GM21526 (cell line): ENCODE measurements around the gene MAMDC4.

Experiments used
- ATAC-seq: cut with Tn5 transposase; IDR thresholded peaks from one replicate; pipeline ENCODE4 v1.9.1; 2021; ENCODE audit warnings: moderate library complexity; ENCODE audit not compliant: unreplicated experiment, low FRiP score

Gene MAMDC4

DNA sequence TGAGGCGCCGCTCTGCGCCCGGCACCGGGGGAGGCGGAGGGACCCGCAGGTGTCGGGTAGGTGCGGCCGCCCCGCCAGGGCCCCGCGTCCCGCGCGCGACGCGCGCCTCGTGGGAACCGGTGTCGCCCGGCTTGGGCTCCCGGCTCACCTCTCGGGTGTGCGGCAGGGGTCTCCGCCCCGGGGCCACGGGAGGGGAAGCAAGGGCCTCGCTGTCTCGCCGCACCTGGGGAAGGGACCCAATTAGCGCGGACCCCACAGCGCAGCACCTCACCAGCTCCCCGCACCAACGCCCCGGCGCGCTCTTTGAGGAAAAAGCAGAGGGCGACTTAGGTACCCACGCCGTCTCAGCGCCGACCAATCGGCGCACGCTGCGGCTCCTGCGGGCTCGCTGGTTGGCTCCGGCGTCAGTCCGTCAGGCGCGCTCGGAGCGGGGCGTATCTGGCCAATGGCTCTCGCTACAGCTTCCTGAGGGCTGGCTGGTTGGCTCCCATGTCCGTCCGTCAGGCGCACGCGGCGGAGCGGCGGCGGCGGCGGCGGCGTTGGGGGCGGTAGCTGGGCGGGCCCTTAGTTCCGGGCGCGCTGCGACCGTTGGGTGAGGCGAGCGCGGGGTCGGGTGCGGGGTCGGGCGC, 33.9 kb downstream of the MAMDC4 start, which contains the start of gene TRAF2:
Gene TRAF2, plus strand, starts transcription at position 567 of the 629 bp plus-strand sequence. CDS start 12,225 bp downstream, outside the sequence.
- peak; percentile 80 for ATAC-seq

DNA sequence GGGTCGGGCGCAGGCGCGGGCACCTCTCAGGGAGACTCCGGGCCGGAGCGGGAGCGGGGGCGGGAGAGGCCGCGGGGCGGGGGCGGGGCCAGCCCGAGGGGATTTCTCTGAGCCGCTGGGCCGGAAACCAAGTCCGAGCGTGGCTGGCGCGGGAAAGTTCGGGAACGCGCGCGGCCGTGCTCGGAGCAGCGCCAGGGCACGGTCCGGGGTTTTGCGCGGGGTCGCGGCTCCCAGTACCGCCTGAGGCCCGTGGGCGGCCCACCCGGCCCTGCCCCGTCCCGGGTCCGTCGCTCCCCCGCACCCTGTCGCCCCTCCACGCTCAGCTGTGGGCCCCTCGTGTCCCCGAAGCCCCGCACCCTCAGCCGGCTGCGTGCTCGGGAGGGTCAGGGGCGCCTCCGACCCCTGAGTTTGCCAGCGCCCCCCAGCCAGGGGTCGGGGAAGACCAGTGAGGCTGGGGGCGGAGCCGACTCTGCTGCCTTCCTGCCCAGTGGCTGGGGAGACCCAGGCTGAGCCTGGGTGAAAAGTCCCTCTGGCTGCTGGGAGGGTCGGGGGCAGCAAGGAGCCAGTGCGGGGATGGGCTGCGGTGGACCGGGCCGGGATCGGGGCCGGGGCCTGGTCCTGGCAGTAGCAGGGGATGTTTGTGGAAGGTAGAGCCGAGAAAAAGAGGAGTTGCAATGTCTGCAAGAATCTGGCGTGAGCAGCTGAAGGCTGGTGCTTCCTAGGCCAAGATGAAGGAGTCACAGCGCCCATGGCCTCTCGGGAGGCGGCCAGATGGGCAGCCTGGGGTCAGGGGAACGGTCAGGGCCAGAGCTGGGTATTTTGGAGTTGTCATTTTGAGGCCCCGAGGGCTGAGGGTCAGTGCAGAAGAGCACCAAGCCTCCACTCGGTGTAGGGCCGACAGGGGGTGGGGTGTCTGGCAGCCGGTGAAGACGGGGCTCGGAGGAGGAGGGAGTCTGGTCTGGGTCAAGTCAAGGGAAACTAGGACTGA, 34.8 kb downstream of the MAMDC4 start:
- ATAC-seq = peak; percentile 20

DNA sequence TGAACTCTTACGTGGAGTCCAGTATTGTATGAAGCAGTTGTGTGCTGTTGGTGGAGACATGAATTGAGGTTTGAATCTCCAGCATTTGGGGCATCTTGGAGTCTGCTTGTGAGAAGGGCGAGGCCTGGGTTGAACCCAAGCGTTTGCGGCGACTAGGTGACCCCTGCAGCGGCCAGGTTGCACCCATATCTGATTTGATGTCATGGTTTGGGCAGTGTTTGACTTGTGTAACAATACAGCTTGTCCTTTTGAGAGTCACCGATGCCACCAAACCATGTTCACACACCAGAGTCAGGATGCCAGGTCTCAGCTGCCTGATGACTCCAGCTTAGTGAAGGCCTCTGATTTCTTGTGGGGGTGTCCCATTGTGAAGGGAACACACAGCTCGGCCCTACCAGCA, 36.3 kb downstream of the MAMDC4 start:
- no peak for ATAC-seq

DNA sequence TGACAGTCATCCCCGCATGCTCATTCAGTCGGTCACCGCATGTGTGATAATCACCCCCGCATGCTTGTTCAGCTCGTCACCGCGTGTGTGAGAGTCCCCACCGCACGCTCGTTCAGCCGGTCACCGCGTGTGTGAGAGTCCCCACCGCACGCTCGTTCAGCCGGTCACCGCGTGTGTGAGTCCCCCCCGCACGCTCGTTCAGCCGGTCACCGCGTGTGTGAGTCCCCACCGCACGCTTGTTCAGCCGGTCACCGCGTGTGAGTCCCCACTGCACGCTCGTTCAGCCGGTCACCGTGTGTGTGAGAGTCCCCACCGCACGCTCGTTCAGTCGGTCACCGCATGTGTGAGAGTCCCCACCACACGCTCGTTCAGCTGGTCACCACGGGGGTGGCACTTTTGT, 37.7 kb downstream of the MAMDC4 start:
- no peak for ATAC-seq

DNA sequence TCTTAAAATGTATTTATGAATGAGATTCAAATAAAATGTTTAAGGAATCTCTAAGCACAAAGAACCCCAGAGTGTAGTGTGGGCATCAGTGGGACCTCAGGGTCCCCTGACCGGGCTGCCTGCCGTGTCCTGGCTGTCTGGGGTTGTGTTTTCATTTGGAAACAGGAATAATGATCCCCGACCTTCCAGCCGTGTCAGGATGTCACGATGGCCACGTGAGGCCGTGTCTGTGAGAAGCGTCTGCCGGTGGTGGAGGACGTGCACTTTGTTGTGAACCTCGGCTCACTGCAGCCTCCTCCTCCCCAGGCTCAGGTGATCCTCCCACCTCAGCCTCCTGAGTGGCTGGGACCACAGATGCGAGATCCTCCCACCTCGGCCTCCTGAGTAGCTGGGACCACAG, 38.5 kb downstream of the MAMDC4 start:
- ATAC-seq = no peak

DNA sequence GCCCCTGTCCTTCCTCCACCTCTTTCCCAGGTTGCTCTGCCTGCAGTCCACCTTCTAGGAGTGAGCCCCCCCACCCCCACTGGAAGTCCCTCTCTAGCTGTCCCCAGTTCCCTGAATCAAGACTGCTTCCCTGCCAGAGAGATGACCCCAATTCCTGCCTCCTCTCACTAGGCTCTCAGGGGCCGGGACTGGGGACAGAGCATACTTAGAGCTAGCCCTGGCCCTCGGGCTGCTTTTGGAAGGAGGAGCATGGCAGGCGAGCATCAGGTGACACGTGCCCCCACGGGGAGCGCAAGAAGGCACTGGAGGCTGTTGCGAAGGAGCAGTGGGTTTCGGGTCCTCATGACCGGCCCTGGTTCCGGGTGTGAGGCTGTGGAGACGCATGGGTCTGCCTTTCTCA, 43.9 kb downstream of the MAMDC4 start:
- ATAC-seq = no peak

DNA sequence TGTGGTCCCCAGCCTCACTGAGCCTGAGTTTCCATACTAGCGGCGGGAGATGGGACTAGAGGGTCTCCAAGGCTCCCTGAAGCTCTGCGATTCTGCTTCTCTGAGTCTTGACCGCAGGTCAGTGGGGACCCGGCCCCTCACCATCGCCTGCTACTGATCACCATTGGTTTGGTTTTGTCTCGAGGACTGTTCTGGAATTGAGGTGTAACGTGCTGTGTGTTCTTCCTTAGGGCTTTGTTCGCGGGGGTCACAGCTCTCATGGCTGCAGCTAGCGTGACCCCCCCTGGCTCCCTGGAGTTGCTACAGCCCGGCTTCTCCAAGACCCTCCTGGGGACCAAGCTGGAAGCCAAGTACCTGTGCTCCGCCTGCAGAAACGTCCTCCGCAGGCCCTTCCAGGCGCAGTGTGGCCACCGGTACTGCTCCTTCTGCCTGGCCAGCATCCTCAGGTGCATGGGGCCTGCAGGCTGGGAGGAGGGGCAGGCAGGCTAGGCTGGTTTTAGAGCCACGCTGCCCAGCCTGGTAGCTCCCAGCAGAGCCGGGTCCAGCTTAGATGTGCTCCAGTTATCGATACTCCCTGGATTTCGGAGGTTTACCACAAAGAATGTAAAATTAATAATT, 46.4 kb downstream of the MAMDC4 start:
- ATAC-seq = no peak

DNA sequence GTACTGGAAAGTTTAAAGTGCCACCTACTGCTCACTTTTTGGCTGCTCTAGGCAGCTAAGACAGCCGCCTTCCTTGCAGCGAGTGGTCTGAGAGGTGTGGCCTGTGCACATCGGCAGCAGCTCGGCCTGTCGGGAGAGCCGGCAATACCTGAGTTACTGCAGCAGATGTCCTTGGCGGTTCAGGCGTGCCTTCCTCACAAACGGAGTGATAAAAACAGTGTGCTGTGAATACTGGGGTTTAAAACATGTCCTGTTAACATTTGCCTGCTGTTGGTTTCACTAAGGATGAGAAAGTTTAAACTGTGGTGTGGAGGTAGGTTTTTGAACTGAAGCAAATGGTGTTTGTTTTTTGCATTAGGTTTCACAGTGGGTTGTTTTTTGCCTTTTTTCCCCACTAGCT, 47.0 kb downstream of the MAMDC4 start:
- peak; percentile 39 for ATAC-seq

DNA sequence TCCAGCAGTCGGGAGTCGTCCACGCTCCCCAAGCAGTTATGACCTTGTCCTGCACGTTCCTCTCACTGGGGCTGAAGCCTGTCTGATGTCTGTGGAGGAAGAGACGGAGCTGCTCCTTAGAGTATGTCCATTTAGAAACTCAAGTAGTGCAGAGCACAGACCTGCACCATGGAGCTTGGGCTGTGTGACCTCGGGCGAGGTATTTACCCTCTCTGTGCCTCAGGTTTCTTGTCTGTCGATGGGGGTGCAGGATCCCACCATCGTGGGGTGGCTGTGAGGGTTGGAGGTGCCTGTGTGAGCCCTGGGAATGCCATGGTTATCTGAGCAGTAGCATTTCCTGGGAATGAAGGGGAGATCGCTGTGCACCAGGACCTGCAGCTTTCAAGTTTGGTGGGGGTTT, 48.4 kb downstream of the MAMDC4 start:
- no peak for ATAC-seq

DNA sequence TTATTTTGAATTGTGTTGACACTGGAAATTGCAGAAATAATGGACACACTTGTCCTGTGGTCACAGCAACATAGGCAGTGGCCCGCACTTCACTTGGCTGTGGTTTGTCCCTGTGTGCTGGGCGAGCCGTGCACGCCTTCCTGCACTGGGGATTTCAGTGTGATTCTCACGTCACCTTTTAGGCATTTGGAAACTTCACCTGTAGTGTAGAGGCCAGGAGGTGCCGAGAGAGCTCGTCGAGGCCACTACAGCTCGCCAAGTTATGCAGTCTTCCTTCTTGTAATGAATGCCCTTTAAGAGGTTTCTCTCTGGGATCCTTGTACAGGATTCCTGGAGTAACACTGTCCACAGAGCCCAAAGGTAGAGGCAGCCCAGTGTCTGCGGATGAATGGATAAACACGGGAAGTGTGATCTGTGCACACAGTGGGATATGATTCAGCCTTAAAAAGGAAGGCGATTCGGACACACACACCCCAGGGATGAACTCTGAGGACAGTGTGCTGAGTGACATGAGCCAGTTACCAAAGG, 48.9 kb downstream of the MAMDC4 start:
- no peak for ATAC-seq

DNA sequence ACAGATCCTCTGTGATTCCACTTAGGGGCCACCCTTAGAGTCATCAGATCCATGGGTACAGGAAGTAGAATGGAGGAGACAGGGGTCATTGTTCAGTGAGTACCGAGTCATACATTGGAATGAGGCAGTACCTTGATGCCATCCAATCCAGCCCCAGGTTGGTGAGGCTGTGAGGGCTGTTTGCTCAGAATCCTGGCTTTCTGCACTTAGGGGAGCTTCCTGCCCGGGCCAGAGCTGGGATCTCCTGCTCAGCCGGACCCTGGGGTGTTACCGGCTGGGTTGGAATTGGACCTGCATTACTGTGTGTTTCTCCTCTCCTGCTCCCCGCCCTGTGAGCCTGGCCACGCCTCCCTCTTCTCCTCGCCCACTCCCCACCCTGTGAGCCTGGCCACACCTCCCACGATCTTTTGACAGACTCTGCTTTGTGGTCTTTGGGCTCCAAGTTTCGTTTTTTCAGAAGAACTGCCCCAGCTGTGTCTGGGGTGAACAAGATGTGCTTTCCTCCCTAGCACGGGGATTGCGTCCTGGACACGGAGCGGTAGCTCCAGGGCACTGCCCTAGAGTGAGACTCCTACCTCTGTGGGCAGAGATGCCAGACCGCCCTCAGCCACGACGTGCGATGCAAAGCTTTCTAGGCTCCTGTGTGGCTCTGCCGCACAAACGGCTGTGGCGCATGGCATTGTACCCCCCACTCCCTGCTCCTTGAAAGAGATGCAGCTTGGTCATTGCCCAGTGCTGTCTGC, 49.5 kb downstream of the MAMDC4 start:
- peak; percentile 42 for ATAC-seq

DNA sequence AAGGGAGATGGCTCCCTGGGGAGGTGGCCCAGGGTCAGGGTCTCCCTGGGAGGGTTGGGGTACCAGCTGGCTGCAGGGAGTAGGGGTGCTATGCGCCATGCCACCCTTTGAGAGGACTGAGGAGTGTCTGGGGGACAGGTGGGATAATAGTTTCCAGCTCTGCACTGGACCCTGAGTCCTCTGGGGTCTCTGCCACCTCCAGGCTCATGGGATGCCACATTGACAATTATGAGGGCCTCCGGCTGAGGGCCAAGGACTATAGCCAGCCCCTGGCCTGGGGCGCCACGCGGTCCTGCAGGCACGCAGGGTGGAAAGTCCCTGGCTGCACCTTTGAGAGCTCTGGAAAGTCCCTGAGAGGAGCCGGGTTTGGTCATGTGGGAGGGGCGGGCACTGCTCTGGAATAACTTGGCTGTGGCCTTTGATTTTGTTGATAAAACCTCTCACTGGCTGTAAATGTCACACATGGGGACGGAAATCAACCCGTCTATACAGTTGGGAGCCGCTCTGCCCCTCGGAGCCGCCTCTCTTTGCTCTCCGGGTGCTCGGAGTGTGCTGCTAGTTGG, 50.2 kb downstream of the MAMDC4 start:
- ATAC-seq = peak; percentile 50

DNA sequence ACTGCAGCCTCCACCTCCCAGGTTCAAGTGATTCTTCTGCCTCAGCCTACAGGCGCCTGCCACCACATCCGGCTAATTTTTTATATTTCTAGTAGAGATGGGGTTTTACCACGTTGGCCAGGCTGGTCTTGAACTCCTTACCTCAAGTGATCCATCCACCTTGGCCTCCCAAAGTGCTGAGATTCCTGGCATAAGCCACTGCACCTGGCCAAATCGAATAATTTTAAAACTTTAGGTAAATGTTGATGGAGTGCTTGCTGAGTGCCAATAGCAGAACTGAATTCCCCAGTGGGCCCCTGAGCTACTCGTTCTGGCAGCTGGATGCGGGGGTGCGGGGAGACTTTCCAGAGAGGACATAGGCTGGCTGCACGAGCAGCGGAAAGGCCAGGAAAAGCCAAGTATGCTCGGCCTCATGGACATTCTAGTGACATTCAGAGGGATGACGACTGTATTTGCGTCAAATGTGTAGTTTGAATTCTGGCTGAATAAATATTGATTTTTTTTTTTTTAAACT, 51.0 kb downstream of the MAMDC4 start:
- no peak for ATAC-seq

DNA sequence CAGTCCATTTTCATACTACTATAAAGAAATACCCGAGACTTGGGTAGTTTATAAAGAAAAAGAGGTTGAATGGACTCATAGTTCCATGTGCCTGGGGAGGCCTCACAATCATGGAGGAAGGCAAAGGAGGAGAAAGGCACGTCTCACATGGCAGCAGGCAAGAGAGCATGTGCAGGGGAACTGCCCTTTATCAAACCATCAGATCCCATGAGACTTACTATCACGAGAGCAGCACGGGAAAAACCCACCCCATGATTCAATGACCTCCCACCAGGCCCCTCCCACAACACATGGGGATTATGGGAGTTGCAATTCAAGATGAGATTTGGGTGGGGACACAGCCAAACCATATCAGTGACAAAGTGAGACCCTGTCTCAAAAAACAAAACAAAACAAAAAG, 54.1 kb downstream of the MAMDC4 start:
- ATAC-seq = no peak

DNA sequence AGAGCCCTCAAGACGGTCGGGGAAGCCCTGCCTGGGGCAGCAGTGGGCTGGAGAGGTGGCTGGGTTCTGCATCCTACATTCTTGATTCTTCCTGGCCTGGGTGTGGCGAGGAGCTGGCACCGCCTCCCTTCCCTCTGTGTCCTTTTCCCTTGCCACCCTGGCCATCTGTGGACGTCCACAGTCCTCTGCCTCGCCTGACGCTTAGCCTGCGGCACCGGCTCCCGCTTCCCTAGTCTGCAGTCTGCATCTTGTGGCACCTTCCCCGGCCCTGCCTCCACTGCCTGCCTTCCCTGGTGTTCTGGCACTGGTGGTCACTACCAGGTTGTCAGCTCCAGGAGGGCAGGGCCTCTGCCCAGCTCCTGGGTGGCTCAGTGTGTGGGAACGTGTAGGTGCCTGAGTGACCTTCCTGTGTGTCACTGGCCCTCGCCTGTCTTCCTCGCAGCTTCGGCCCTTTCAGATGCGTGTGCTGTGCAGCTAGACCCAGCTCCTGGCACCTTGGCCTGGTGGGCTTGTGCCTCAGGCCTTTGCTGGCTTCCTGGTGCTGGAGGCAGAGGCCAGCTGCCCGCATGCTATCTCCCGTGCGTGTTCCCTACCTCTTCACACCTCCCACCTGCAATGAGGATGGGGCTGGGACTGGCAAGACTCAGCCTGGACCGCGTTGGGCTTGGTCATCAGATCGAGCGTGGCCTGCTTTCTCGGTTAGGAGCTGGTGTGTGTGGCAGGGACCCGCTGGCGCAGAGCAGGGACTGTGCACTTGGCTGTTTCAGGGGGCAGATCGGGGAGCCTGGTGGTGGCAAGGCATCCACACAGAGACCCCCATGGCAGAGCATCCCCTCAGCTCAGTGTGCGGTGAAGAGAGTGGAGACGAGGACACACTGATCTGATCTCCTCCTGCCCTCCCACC, 55.1 kb downstream of the MAMDC4 start:
- ATAC-seq = no peak
